Right hindlimb (tissue), 1 donor: ENCODE measurements around the gene ZSWIM1.
"Not testable (repeated sequence)": the region's sequence is repeated elsewhere in the genome, so short reads cannot be mapped to it uniquely, and the experiment has no call there.

Source experiments
- DNase-seq: peaks from one replicate; pipeline ENCODE4 v3.0.0-alpha.2; 2018

Gene ZSWIM1

DNA sequence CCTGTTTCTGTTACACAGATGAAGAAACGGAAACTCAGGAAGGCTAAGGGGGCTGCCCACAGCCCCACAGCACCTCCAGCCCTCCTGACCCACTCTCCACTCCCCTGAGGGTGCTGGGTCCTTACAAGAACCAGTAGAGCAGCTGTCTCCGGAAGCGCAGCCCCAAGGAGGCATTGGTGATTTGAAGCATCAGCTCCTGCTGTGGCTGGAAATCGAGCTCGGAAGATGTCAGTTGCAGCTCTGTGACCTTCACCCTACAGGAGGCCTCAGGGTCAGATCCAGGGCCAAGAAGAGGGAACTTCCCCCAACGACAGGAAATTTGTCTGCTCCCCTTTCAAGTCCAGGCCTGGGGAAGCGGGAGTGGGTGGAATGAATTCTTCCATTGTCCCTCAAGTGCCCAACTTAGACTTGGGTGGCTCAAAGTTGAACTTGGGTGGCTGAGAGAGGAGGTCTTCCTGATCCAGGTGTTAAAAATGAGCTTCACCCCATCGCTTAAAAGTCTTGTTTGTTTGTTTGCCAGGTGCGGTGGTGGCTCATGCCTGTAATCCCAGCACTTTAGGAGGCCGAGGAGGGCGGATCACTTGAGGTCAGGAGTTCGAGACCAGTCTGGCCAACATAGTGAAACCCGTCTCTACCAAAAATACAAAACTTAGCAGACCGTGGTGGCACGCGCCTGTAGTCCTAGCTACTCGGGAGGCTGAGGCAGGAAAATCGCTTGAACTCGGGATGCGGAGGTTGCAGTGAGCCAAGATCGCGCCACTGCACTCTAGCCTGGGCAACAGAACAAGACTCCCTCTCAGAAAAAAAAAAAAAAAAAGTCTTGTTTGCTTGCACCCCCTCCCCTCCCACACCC lies 29.0 kb downstream of the ZSWIM1 start:
- DNase-seq = no peak

DNA sequence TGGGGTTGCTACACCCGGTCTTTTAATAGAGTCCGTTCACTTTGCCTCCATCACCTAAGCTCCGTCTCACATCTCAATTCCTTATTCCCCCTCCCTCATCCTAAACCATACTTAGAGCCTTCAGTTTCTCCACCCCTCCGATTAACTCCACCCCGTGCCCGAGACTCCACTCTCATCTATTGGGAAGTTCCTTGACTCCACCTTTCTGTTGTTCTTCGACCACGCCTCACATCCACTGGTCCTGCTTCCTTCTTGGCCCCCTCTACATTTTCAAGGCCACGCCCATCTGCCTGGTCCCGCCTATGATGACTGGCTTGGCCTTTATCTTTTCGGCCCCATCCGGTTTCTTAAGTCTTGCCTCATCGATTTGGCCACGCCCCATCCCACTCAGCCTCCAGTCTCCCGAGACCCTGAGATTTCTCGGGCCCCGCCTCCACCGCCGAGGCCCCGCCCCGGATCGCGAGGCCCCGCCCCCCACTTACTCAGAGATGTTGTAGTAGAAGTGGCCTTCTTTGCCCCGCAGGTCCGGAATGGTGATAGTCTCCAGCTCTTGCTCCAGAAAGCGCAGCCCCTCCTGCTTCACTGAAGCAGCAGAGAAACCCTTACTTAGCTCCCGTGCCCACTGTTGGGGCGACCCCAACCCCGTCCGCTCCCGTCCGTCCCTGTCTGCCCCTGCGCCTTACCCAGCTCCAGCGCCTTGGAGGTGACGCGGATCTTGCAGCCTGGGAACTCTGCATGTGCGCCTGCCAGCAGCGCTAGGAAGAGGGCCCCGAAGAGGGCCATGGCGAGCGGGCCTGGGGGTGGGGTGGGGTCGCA lies 29.9 kb downstream of the ZSWIM1 start:
- DNase-seq = peak; percentile 94

DNA sequence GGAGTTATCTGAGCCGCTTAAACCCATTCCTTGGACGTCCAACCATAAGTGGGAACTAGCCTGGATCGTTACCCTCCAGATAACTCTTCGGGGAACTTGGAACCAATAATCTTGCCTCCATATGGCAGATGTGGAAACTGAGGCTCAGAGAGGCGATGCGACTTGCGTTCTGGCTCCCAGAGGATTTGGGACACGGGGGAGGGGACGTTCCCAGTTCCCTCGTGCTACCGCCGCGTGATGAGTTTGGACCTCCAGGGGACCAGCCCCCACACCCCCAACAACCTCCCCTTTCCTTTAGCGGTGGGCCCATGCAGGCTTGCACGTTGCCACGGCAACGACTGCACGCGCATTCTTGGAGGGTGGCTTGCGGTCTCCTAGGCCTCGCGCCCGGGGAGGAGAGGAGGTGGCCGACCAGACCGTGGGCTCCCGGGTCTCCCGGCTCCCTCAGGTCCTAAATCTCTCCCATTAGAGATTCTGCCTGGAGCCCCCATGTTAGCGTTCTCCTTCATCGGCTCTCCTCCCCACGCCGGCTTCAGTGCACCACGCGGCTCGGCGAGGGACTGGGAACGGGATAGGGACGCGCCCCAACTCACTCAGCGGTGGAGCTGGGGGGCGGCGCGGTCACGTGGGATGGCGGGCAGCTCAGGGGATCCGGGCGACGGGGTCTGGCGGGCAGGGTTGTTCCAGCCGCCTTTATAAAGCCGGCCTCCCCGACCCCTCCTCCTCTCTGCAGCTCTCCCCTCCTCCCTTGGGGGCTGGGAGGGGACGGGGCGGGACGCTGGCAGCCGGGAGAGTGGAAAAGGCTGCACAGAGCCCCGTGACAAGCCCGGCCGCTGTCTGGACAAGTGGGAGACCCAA lies 30.7 kb downstream of the ZSWIM1 start, which contains the start of gene PLTP:
Gene PLTP, minus strand, starts transcription at position 670 of the 858 bp plus-strand sequence. CDS start 703 bp downstream, outside the sequence.
- DNase-seq = peak; percentile 85

DNA sequence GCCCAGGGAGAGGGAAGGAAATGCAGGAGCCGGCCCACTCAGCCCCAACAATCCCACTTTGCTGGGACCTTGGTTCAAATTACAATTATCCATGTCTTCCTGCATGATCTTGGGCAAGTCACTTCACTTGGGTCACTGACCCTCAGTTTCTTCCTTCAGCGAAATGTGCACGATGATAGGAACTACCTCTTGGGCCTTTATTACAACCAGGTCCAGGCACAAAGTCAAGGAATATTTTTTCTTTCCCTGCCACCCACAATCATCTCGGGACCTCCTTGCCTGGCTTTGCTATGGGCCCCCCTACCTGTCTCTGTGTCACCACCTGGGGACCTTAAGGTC lies 31.3 kb downstream of the ZSWIM1 start:
- no peak for DNase-seq

DNA sequence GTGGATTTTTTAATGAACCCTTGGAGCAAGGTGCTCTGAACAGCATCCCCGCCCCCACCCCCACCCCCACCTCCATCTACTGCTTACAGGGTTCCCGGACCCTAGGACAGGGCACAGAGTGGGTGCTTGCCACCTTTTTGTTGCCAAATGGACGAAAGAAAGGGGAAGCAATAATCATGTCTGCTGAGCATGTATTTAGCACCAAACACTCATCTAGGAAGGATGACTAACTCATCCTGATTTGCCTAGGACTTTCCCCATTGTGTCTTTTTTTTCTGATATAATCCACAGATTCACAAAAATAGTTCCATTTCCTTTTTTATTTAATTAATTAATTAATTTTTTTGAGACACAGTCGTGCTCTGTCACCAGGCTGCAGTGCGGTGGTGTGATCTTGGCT lies 32.1 kb downstream of the ZSWIM1 start:
- no peak for DNase-seq

DNA sequence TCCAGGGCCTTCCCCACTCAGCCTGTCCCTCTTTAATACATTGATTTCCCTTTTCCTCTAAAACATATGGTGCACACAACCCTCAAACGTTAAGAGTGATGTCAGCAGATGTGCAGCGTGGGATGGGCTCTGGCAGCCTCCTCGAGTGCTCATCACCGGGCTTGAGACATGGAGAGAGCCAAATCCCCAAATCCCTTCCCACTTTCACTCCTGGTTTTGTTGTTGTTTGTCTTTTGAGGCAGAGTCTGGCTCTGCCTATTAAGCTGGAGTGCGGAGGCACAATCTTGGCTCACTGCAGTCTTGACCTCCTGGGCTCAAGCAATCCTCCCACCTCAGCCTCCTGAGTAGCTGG lies 36.7 kb downstream of the ZSWIM1 start:
- peak; percentile 83 for DNase-seq

DNA sequence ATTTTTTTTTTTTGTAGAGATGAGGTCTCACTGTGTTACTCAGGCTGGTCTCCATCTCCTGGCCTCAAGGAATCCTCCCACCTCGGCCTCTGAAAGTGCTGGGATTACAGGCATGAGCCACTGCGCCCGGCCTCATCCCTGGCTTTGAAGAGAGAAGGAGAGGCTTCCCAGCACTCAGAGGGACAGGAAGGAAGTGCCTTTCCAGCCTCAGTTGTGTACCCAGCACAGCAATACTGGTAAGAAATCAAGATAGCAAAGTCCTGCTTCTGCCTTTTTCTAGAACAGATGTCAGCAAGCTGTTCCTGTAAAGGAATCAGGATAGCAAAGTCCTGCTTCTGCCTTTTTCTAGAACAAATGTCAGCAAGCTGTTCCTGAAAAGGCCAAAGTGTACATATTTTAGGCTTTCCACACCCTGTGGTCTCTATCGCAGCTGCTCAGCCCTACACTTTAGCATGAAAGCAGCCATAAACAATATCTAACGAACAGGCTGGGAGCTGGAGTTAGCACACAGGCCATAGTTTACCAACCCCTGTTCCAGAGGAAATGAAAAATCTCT lies 37.2 kb downstream of the ZSWIM1 start:
- no peak for DNase-seq

DNA sequence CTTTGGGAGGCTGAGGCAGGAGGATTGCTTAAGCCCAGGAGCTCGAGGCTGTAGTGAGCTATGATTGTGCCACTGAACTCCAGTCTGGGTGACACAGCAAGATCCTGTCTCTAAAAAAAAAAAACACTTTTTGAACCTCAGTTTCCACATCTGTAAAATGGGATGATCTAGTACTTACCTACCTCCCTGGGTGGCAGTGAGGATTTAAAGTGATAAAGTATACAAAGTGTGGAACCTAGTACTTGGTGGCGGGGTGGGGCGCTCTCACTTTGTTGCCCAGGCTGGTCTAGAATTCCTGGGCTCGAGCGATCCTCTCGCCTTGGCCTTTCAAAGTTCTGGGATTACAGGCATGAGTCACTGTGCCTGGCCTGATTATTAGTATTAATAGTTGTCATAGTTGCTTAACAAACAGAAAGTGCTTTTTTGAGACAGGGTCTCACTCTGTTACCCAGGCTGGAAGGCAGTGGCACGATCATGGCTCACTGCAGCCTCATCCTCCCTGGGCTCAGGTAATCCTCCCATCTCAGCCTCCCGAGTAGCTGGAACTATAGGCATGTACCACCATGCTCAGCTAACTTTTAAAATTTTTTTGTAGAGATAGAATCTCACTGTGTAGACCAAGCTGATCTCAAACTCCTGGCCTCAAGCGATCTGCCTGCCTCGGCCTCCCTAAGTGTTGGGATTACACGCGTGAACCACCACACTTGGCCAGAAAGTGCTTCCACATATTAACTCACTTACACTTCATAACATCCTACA lies 37.9 kb downstream of the ZSWIM1 start:
- no peak for DNase-seq

DNA sequence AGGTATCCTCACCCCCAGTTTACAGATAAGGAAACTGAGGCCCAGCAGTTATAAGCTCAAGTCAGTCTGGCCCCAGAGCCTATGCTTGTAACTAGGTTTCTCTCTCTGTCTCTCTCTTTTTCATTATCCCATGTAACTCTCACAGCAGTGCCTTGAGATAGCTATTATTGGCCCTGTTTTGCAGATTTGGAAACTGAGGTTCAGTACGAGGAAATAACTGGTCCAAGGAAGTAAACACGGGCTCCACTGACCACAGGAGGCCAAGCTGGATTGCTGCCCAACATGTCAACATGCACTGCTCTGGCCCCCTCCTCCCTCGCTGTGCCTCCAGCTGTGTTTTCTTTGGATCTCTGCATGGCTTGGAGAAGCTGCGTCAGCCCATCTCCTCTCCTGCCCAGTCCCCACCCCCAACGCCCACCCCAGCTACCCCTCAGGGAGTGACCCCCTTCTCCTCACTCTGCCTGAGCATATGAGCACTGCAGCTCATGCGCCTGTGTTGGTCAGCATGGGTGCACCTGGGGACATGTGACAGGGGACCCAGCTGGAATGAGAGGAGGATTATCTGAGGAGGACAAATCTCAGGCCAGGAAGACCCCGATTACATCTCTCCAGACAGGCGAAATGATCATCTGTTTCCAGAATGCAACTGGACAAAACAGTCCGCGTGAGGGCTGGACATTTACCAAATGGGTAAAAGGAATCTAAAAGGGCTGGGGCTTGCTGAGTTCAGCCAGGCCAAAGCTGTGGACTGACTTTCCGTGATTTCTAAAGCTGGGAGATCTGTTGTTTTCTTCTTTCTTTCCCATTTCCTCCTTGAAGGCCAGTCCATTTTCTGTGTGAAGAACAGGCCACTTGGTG lies 38.7 kb downstream of the ZSWIM1 start:
- DNase-seq = peak; percentile 84

DNA sequence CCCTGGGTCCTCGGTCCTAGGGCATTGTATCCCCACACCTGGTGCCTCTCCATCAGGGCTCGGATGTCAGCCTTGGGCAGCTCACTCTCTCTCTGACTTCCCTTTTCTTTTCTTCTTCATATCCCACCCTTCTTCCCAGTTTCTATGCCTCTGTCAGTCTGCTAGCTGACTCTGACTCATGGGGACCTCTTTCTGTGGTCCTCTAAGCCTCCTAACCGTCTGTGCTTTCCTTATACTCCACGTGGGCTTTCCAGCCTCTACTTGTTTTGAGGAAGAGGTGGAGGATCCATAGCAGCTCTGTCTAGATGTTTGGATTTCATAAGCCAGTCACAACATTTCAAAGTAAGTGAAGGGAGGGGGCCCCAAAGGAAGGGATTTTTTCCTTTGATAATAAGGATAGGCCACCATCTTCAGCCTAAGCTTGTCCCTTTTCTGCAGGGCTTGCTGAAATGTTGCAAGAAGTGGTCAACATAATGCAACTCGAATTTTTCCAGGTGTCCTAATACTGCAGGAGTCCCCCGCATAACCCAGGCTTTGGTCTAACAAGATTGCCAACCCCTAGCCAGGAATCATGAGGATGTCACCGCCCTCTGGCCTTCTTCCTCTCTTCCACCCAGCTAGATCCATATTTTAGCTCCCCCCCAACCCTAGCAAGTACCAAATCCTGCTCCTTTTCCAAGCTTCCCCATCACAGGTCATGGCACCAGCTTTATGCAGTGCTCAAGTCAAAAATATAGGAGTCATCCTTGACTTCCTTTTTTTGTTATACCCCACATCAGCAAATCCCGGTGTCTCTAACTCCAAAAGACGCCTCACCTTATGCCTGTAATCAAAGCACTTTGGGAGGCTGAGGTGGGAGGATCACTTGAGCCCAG lies 39.7 kb downstream of the ZSWIM1 start:
- no peak for DNase-seq

DNA sequence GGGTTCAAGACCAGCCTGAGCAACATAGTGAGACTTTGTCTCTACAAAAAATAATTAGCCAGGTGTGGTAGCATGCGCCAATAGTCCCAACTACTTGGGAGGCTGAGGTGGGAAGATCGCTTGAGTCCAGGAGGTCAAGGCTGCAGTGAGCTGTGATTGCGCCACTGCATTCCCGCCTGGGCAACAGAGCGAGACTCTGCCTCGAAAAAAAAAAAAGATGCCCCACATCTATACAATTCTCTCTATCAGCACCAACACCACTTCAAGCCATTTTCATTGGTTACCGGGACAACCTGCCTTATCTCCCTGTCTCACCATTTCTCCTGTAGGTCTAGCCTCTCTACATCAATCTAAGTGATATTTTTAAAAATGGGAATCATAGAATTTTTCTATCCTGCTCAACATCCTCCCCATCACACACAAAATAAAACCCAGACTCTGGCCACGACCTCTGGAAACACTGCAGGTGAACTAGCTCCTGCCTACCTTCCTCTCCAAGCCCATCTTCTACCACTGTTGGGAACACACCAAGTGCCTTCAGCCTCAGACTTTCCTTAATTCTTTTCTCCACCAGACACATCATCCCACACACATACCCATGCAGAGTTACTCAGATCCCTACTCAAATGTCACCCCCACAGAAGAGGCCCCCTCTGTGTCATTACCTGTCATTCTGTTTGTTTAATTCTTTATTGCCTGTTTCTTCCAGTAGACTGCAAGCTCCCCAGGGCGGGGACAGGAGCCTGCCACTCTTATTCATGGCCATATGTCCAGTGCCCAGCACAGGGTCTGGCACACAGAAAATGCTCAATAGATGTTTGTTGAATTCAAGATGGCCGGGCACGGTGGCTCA lies 40.5 kb downstream of the ZSWIM1 start:
- no peak for DNase-seq

DNA sequence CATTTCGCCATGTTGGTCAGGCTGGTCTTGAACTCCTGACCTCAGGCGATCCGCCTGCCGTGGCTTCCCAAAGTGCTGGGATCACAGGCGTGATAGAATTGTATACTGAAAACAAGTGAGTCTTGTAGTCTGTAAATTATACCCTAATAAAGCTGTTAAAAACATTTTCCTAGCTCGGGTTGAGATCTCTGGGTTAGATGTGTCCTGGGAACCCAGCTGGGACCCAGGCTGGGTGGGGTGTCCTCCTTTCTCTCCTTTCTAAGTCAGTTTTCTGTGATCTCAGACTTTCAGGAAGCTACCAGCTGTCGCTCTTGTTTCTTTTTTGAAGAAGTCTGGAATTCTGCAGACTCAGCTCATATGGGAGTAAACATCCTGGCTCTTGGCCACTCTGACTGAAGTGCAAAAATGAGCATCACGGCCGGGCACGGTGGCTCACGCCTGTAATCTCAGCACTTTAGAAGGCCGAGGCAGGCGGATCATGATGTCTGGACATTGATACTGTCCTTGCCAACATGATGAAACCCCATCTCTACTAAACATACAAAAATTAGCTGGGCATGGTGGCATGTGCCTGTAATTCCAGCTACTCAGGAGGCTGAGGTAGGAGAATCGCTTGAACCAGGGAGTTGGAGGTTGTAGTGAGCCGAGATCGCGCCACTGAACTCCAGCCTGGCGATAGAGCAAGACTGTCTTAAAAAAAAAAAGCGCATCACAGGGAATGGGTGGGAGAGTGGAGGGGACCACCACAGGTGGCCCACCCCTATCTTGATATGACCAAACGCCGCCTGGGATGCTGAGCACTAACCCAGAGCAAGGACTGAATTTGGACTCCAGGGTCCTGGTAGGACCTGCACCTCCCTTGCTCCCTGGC lies 43.6 kb downstream of the ZSWIM1 start:
- DNase-seq = no peak

DNA sequence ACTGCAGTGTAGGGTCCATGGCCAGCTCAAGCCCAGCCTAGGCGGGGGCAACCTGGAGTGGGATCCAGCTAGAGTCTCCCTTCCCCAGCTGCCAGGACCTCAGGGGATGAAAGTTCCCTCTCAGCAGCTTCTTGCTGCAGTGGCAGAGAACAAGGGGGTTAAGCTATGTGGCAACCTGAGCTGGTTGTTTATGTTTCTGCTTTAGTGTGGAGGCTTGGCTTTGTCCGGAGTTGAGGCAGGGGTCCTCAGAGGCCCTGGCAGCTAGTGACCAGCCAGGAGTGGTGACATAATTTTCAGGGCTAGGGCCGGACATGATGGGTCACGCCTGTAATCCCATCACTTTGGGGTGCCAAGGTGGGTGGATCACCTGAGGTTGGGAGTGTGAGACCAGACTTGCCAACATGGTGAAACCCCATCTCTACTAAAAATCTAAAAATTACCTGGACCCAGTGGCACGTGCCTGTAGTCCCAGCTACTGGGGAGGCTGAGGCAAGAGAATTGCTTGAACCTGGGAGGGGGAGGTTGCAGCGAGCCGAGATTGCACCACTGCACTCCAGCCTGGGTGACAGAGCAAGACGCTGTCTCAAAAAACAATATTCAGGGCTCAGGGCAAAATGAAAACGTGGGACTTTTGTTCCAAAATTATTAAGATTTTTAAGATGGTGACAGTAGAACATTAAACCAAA lies 44.9 kb downstream of the ZSWIM1 start:
- no peak for DNase-seq

DNA sequence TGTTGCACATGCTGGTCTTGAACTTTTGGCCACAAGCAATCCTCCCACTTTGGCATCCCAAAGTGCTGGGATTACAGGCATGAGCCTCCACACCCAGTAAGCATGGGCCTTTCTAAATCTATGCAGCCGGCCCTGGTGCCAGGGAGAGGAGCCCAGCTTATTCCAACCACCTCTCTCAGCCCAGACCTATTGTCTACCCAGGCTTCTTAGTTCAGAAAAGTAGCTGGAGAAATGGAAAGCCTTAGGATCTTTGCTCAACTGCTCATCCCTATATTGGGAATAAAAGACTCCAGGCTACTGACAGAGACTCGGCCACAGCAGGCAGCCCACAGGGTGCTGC lies 45.7 kb downstream of the ZSWIM1 start:
- DNase-seq = no peak

DNA sequence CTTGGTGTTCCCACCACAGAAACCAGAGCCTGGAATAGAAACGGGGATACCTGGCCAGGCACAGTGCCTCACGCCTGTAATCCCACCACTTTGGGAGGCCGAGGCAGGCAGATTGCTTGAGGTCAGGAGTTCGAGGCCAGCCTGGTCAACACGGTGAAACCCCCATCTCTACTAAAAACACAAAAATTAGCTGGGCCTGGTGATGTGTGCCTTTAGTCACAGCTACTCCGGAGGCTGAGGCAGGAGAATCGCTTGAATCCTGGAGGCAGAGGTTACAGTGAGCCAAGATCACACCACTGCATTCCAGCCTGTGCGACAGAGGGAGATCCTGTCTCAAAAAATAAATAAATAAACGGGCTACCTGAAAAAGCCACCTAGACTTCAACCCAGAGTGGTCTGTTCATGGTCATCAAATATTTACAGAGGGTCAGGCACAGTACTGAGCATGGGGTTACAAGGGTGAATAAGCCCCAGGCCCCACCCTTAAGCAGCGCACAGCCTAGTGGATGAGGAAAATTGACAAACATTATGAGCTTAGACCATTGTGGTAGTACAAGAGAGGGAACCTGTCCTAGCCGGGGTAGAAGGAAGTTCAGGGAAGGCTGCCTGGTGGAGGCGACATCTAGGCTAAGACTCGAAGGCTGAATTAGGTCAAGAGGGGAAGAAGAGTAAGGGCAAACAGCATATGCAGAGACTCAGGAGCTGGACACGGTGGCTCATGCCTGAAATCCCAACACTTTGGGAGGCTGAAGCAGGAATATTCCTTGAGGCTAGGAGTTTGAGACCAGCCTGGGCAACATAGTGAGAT lies 46.2 kb downstream of the ZSWIM1 start:
- no peak for DNase-seq

DNA sequence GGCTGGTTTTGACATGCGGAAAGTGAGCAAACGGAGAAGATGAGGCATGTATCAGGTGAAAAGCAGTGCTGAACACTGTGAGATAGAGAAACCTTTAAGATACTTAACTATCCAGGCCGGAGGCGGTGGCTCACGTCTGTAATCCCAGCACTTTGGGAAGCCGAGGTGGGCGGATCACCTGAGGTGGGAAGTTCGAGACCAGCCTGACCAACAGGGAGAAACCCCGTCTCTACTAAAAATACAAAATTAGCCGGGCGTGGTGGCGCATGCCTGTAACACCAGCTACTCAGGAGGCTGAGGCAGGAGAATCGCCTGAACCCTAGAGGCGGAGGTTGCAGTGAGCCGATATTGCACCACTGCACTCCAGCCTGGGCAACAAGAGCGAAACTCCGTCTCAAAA lies 50.7 kb downstream of the ZSWIM1 start:
- DNase-seq = not testable (repeated sequence)
